ENCODE measurements around the gene NBAS. TPM values are rescaled to one million over a fixed set of nuclear protein-coding genes. Genes with fewer than 3 reads are reported as not detected.

Gene NBAS
- polyA plus RNA-seq, 1 experiment, result 35.6 TPM

GRCh38 chr2:15170070-15170775 is 390.9 kb downstream of the NBAS start:
- no peak for TF ChIP-seq CTCF (IDR thresholded peaks at IDR 0.05; ENCODE audit: insufficient read depth, low read depth, low read length)
- DNase-seq (ENCODE audit: low read depth), result peak; percentile 10
- POLR2A ChIA-PET, result no interaction called here
- CTCF ChIA-PET, result interaction anchor here (1.0 kb wide), 1 partner anchor 10 kb away, joined by 8 read pairs; no protein-coding TSS in a partner anchor
- 0 out of 2 replicates have a peak overlapping the region, but pooled peaks have one; percentile 1 for H3K4me3 ChIP-seq (ENCODE audit: low read depth, low read length)
- H3K36me3 ChIP-seq (ENCODE audit: control insufficient read depth, insufficient read depth, low read length), result no peaks in the 10 kb centered on the region; the same call in none of the 2 replicates
- no peaks in the 10 kb centered on the region for H3K27me3 ChIP-seq (ENCODE audit: control insufficient read depth, insufficient read depth, low read length)

GRCh38 chr2:15169326-15170069 is 391.6 kb downstream of the NBAS start:
- ChIA-PET CTCF (interaction anchor here (0.7 to 1.0 kb wide), 3 partner anchors 9 to 1319 kb away, joined by 3 to 10 read pairs (median 8); no protein-coding TSS in a partner anchor), POLR2A (no interaction called here)
- no peaks in the 10 kb centered on the region for H3K27me3 ChIP-seq (ENCODE audit: control insufficient read depth, insufficient read depth, low read length)
- DNase-seq (ENCODE audit: low read depth), result peak; percentile 83
- H3K36me3 ChIP-seq (ENCODE audit: control insufficient read depth, insufficient read depth, low read length), result no peaks in the 10 kb centered on the region; the same call in none of the 2 replicates
- TF ChIP-seq CTCF (IDR thresholded peaks at IDR 0.05; ENCODE audit: insufficient read depth, low read depth, low read length), result no peak
- H3K4me3 ChIP-seq (ENCODE audit: low read depth, low read length), result 0 out of 2 replicates have a peak overlapping the region, but pooled peaks have one; percentile 1

- no peak overlapping the region for H3K4me3 ChIP-seq (ENCODE audit: low read depth, low read length)
- no peaks in the 10 kb centered on the region; the same call in 1 of the 2 replicates for H3K36me3 ChIP-seq (ENCODE audit: control insufficient read depth, insufficient read depth, low read length)
- TF ChIP-seq CTCF (IDR thresholded peaks at IDR 0.05; ENCODE audit: insufficient read depth, low read depth, low read length), result no peak
- ChIA-PET CTCF (no interaction called here), POLR2A (no interaction called here)
- DNase-seq (ENCODE audit: low read depth), result no peak
- no peaks in the 10 kb centered on the region for H3K27me3 ChIP-seq (ENCODE audit: control insufficient read depth, insufficient read depth, low read length)
Observed at GRCh38 chr2:15168116-15168515, 393.0 kb downstream of the NBAS start.

- no peaks in the 10 kb centered on the region; the same call in 1 of the 2 replicates for H3K36me3 ChIP-seq (ENCODE audit: control insufficient read depth, insufficient read depth, low read length)
- no peak for TF ChIP-seq CTCF (IDR thresholded peaks at IDR 0.05; ENCODE audit: insufficient read depth, low read depth, low read length)
- DNase-seq (ENCODE audit: low read depth), result no peak
- CTCF ChIA-PET, result no interaction called here
- H3K4me3 ChIP-seq (ENCODE audit: low read depth, low read length), result no peak overlapping the region
- no peaks in the 10 kb centered on the region for H3K27me3 ChIP-seq (ENCODE audit: control insufficient read depth, insufficient read depth, low read length)
- POLR2A ChIA-PET, result no interaction called here
Observed at GRCh38 chr2:15166878-15167277, 394.3 kb downstream of the NBAS start.

- Histone ChIP-seq H3K4me3 (ENCODE audit: low read depth, low read length) (no peak overlapping the region), H3K27me3 (ENCODE audit: control insufficient read depth, insufficient read depth, low read length) (no peaks in the 10 kb centered on the region), H3K36me3 (ENCODE audit: control insufficient read depth, insufficient read depth, low read length) (no peaks in the 10 kb centered on the region; the same call in 1 of the 2 replicates)
- DNase-seq (ENCODE audit: low read depth), result no peak
- CTCF ChIA-PET, result no interaction called here
- TF ChIP-seq CTCF (IDR thresholded peaks at IDR 0.05; ENCODE audit: insufficient read depth, low read depth, low read length), result no peak
- POLR2A ChIA-PET, result no interaction called here
Observed at GRCh38 chr2:15163326-15163725, 397.8 kb downstream of the NBAS start.

Data from BJ (cell line).